K562 (cell line): ENCODE data around the gene CSKMT. TPM values are rescaled to one million over a fixed set of nuclear protein-coding genes. Genes with fewer than 3 reads are reported as not detected.

Experiments used
- ATAC-seq: fragments of 200-7000 bp; cut with Tn5 transposase; 3 replicates; pipeline ENCODE4 v1.9.1; 2020; ENCODE audit warnings: moderate library complexity
- BruUV-seq: library from RNA; stranded (reverse); fragments of 400-500 nt; replicated peaks from 2 replicates; lab custom pipeline; 2021; lab: Mats Ljungman, UMichigan
- CTCF ChIA-PET: fragments of 300-600 bp; formaldehyde crosslinking; extraction: SDS; loops from one replicate; lab custom pipeline; 2021; ENCODE audit warnings: low intra/inter-chr PET ratio; lab: Yijun Ruan, JAX
- POLR2A ChIA-PET: fragments of 300-600, 350-650 bp; sonication (Branson Sonifier 250); formaldehyde crosslinking; extraction: SDS; loops from one replicate; lab custom pipeline; 2021; ENCODE audit warnings: antibody characterized with exemption, inconsistent platforms; lab: Yijun Ruan, JAX
- DNase-seq, 4 experiments: peaks; one replicate each; pipeline versions ENCODE4 v3.0.0 to v3.0.0-alpha.2; 2011 to 2018; ENCODE audit warnings: low spot score in 3 of 4, mixed read lengths in 3 of 4; ENCODE audit errors: extremely low read depth in 1 of 4
- FAIRE-seq: peaks from 2 replicates; lab custom pipeline; 2011; peaks lifted over from hg19 to GRCh38; lab: Jason Lieb, UNC
- H2AFZ ChIP-seq: 2 replicates; pipeline ENCODE4 v1.6.0; 2011; ENCODE audit warnings: low read depth, low read length, control low read depth, inconsistent platforms
- H3K27ac ChIP-seq: fragments of 200-600 bp; 3 replicates; pipeline ENCODE4 v1.8.0; 2011; ENCODE audit warnings: low read depth, mild to moderate bottlenecking, control low read depth, inconsistent platforms, low read length, moderate library complexity, mixed read lengths; ENCODE audit errors: extremely low read depth
- H3K27me3 ChIP-seq, 2 experiments: fragments of 300-600 bp in 1 of 2; 2 replicates in 1 of 2; 3 replicates in 1 of 2; pipeline versions ENCODE4 v1.6.0 to v1.8.0; 2011; ENCODE audit warnings: inconsistent platforms in 2 of 2, low read length in 2 of 2, mild to moderate bottlenecking in 1 of 2, mixed read lengths in 1 of 2, moderate library complexity in 1 of 2; ENCODE audit not compliant: control insufficient read depth in 2 of 2, insufficient read depth in 2 of 2
- H3K36me3 ChIP-seq: fragments of 300-600 bp; 3 replicates; pipeline ENCODE4 v1.8.0; 2011; ENCODE audit warnings: mild to moderate bottlenecking, low read length, inconsistent platforms; ENCODE audit not compliant: control insufficient read depth, insufficient read depth
- H3K4me1 ChIP-seq, 2 experiments: fragments of 200-600 bp in 1 of 2; replicated peaks in 1 of 2; 2 replicates in 1 of 2; 3 replicates in 1 of 2; pipeline versions ENCODE4 v1.5.1 to v1.8.0; 2011; ENCODE audit warnings: inconsistent platforms in 2 of 2, low read length in 2 of 2, mild to moderate bottlenecking in 1 of 2, mixed read lengths in 1 of 2, moderate library complexity in 1 of 2; ENCODE audit not compliant: control insufficient read depth in 2 of 2, insufficient read depth in 2 of 2
- H3K4me2 ChIP-seq: 2 replicates; pipeline ENCODE4 v1.6.1; 2011; ENCODE audit warnings: low read length, control low read depth, inconsistent platforms, mixed read lengths; ENCODE audit not compliant: insufficient read depth
- H3K4me3 ChIP-seq: fragments of 200-600 bp; sonication (generic), shearing (Covaris generic); 2 replicates; pipeline ENCODE4 v1.5.1; 2016; ENCODE audit warnings: control low read depth, inconsistent platforms
- H3K79me2 ChIP-seq: fragments of 200-600 bp; 3 replicates; pipeline ENCODE4 v1.8.0; 2011; ENCODE audit warnings: low read length, inconsistent platforms; ENCODE audit not compliant: control insufficient read depth, insufficient read depth
- H3K9ac ChIP-seq, 2 experiments: 2 replicates each; pipeline versions ENCODE4 v1.6.0 to v1.6.1; 2011; ENCODE audit warnings: low read depth in 2 of 2, low read length in 2 of 2, control low read depth in 1 of 2, inconsistent platforms in 1 of 2, mild to moderate bottlenecking in 1 of 2, mixed read lengths in 1 of 2; ENCODE audit not compliant: insufficient read depth in 1 of 2
- H3K9me1 ChIP-seq: one replicate; pipeline ENCODE4 v1.6.0; 2011; ENCODE audit warnings: inconsistent platforms, mild to moderate bottlenecking, low read length, moderate library complexity; ENCODE audit not compliant: control insufficient read depth, insufficient read depth
- H3K9me3 ChIP-seq: replicated peaks from 2 replicates; pipeline ENCODE4 v1.5.1; 2011; ENCODE audit warnings: low read depth, low read length, inconsistent platforms; ENCODE audit not compliant: control insufficient read depth, insufficient read depth
- H4K20me1 ChIP-seq: replicated peaks from 2 replicates; pipeline ENCODE4 v1.6.1; 2011; ENCODE audit warnings: low read length, inconsistent platforms, mixed read lengths; ENCODE audit not compliant: control insufficient read depth, insufficient read depth
- GABPB1 ChIP-seq: sonication (generic); formaldehyde crosslinking; IDR thresholded peaks from 2 replicates; pipeline ENCODE4 v1.8.0; 2022; ENCODE audit warnings: mild to moderate bottlenecking, missing genetic modification reagents
- MYBL2 ChIP-seq, 2 experiments: fragments of 450-650 bp in 1 of 2; sonication (generic) in 1 of 2; formaldehyde crosslinking in 1 of 2; IDR thresholded peaks; 2 replicates each; pipeline versions ENCODE4 v1.6.1 to v1.8.1; 2017 to 2022; ENCODE audit warnings: borderline replicate concordance in 1 of 2, inconsistent platforms in 1 of 2, low read depth in 1 of 2, mild to moderate bottlenecking in 1 of 2, missing genetic modification reagents in 1 of 2, moderate library complexity in 1 of 2
- SIX5 ChIP-seq, 2 experiments: IDR thresholded peaks; 2 replicates each; pipeline ENCODE4 v1.6.1; 2011; ENCODE audit warnings: low read length in 2 of 2, borderline replicate concordance in 1 of 2, low read depth in 1 of 2, mild to moderate bottlenecking in 1 of 2, moderate library complexity in 1 of 2; ENCODE audit not compliant: insufficient read depth in 1 of 2
- XRCC3 ChIP-seq: fragments of 450-650 bp; IDR thresholded peaks from 2 replicates; pipeline ENCODE4 v1.6.1; 2017; ENCODE audit warnings: mild to moderate bottlenecking, moderate library complexity
- WGBS: fragments of 100-300 bp; shearing (Covaris generic); methylation state at CpG from one replicate; pipeline ENCODE4 v1.1.6; 2016; ENCODE audit warnings: low coverage, mixed read lengths; ENCODE audit not compliant: insufficient coverage; ENCODE audit errors: missing lambda C conversion rate; 5-methylcytosine and 5-hydroxymethylcytosine counted together
- in situ Hi-C: fragments of 300-500 bp; cut with MboI; formaldehyde crosslinking; loops from 4 replicates; pipeline ENCODE4 v1.15.0; 2018; ENCODE audit warnings: inconsistent platforms, mixed read lengths
- intact Hi-C: fragments of 100-400 bp; cut with micrococcal nuclease; formaldehyde crosslinking; loops from 2 replicates; pipeline ENCODE4 v1.14.2; 2022
- polyA plus RNA-seq, 8 experiments: library from polyadenylated mRNA; depleted of rRNA in 4 of 8; stranded (reverse) in 5 of 8; unstranded in 3 of 8; fragments of >200 nt; fragmentation: Nextera tagmentation in 2 of 8; fragmentation: Illumina TruSeq in 1 of 8; extraction: Ambion mirVana in 2 of 8; extraction: Trizol in 1 of 8; gene quantifications; 2 replicates each; pipeline versions ENCODE4 v1.2.1 to v1.2.3, GENCODE V29; 2011 to 2014; ENCODE audit warnings: inconsistent platforms in 1 of 8, missing spikeins in 1 of 8
- total RNA-seq, 7 experiments: library from RNA; depleted of rRNA in 6 of 7; stranded (reverse); fragments of >200 nt in 6 of 7; fragmentation: Illumina TruSeq in 2 of 7; extraction: Trizol in 2 of 7; gene quantifications; 2 replicates each; pipeline versions ENCODE4 v1.2.1 to v1.2.3, GENCODE V29; 2011 to 2021; ENCODE audit warnings: low replicate concordance in 1 of 7

CSKMT gene
- total and polyA plus RNA-seq, 9 of the 15 experiments (the other 6 are each of a cell fraction or from before 2014, with no cell fraction given) = 10.3 to 108 (median 27.2) TPM

DNA sequence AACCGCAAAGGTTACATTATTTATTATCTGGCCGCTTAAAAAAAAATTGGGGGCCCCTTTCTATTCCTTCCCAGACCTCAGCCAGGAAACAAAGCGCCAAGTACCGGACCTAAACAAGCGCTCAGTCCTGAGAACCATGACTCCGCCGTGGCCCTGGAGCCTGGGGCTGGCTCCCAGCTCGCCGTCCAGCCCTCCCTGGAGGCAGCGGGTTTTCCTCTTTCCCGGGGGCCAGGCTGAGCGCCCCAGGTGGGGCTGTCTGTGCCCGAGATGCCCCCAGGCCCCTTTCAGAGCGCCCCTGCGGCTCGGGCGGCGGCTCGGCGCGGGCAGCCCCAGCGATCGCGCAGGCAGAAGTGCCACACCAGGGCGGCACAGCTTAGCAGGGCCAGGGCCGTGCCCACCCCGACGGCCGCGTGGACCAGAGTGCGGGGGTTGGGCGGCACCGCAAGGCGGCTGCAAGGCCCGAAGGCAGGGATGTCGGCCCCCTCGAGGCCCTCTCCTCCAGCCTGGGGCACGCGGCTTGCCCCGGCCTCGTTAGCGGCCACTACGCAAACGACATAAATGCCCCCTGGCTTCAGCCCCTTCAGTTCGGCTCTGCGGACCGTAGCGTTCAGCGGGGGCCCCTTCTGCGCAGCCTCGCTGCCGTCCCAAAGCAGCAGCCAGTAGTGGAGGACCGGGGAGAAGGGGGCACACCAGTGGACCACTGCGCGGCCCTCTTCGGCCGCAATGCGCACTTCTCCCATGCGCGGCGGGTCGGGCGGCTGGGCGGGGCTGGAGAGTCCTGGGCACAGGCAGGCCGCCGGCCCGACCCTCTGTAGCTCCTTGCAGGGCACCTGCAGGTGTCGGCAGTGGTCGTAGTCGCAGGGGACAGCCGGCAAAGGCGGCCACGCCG is 22.6 kb downstream of the CSKMT start (continued):
- TF ChIP-seq MYBL2 (IDR thresholded peaks at IDR 0.05; ENCODE audit: low read depth) = no peak
- TF ChIP-seq MYBL2 (CRISPR knock-in tag; IDR thresholded peaks at IDR 0.05; ENCODE audit: borderline replicate concordance) = no peak
- TF ChIP-seq SIX5 (IDR thresholded peaks at IDR 0.05; ENCODE audit: borderline replicate concordance in 1 of 2, insufficient read depth in 1 of 2, low read depth in 1 of 2, low read length in 2 of 2) = no peak
- 0 out of 2 replicates have a peak, but pooled peaks have one; percentile 16 for TF ChIP-seq GABPB1 (CRISPR knock-in tag)

GRCh38 chr11:62688491-62688890 is 23.4 kb downstream of the CSKMT start:
- BruUV-seq = no TSS peak
- intact Hi-C loops = no loop called here
- POLR2A ChIA-PET = interaction anchor here (0.7 to 1.9 kb wide), 6 partner anchors 8 to 117 kb away, joined by 3 to 11 read pairs (median 4); partner anchors contain the start of genes C11orf98, CSKMT, NXF1 and UQCC3
- H4K20me1 ChIP-seq = no peaks in the 10 kb centered on the region
- H3K4me1 ChIP-seq = peaks cover 0 to 10% of the 10 kb centered on the region in 2 experiments; a peak in 3 of 5 replicates
- no peaks in the 10 kb centered on the region for H3K9me1 ChIP-seq
- H3K27ac ChIP-seq = no peak overlapping the region
- H3K36me3 ChIP-seq = peaks cover 33% of the 10 kb centered on the region
- in situ Hi-C loops = no loop called here
- DNase-seq (no peak), FAIRE-seq (no peak), ATAC-seq (no peak)
- peak overlapping the region in 1 of 2 experiments; percentile 72; a peak in 1 of 4 replicates for H3K9ac ChIP-seq
- no peaks in the 10 kb centered on the region for H3K27me3 ChIP-seq
- H3K9me3 ChIP-seq = no peaks in the 10 kb centered on the region
- no peak overlapping the region for H3K4me2 ChIP-seq
- H3K4me3 ChIP-seq = no peak overlapping the region
- TF ChIP-seq XRCC3 = no peak
- 22% methylated on average over 1 of the region's 1 CpG for WGBS
- no peaks in the 10 kb centered on the region for H3K79me2 ChIP-seq
- CTCF ChIA-PET = no interaction called here
- no peak overlapping the region for H2AFZ ChIP-seq
